GM12875 (cell line): ENCODE results near the gene SORBS1.

ENCODE experiments used
- H3K4me3 ChIP-seq: one replicate; pipeline ENCODE4 v1.5.1; 2011; ENCODE audit warnings: low read depth, low read length, control low read depth
- TF ChIP-seq, protein P1 (sequence below): IDR thresholded peaks from 2 replicates; pipeline ENCODE4 v1.5.1; 2011; ENCODE audit warnings: low read depth, mild to moderate bottlenecking, control low read depth, inconsistent platforms, low read length, moderate library complexity, borderline replicate concordance; ENCODE audit not compliant: insufficient read depth

Gene SORBS1

DNA sequence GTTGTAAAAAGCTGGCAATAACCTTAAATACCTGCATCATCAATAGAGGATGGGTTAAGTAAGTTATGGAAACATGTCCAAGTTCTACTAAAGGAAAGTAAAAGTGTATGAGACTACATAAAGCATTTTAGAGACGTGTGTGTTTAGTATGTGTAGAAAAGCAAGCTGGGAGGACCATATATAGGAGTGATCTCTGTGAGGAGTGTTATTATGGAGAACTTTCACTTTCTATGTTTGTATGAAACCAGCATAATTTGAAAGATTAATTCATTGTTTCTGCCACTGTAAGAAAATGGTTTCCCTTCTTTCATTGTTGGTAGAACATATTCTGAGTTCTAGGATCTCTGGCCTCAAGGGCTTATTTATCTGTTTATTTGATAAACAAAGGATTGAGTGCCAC lies 251.2 kb downstream of the SORBS1 start:
- TF ChIP-seq, protein P1, sequence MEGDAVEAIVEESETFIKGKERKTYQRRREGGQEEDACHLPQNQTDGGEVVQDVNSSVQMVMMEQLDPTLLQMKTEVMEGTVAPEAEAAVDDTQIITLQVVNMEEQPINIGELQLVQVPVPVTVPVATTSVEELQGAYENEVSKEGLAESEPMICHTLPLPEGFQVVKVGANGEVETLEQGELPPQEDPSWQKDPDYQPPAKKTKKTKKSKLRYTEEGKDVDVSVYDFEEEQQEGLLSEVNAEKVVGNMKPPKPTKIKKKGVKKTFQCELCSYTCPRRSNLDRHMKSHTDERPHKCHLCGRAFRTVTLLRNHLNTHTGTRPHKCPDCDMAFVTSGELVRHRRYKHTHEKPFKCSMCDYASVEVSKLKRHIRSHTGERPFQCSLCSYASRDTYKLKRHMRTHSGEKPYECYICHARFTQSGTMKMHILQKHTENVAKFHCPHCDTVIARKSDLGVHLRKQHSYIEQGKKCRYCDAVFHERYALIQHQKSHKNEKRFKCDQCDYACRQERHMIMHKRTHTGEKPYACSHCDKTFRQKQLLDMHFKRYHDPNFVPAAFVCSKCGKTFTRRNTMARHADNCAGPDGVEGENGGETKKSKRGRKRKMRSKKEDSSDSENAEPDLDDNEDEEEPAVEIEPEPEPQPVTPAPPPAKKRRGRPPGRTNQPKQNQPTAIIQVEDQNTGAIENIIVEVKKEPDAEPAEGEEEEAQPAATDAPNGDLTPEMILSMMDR = no peak
- H3K4me3 ChIP-seq = no peak overlapping the region

DNA sequence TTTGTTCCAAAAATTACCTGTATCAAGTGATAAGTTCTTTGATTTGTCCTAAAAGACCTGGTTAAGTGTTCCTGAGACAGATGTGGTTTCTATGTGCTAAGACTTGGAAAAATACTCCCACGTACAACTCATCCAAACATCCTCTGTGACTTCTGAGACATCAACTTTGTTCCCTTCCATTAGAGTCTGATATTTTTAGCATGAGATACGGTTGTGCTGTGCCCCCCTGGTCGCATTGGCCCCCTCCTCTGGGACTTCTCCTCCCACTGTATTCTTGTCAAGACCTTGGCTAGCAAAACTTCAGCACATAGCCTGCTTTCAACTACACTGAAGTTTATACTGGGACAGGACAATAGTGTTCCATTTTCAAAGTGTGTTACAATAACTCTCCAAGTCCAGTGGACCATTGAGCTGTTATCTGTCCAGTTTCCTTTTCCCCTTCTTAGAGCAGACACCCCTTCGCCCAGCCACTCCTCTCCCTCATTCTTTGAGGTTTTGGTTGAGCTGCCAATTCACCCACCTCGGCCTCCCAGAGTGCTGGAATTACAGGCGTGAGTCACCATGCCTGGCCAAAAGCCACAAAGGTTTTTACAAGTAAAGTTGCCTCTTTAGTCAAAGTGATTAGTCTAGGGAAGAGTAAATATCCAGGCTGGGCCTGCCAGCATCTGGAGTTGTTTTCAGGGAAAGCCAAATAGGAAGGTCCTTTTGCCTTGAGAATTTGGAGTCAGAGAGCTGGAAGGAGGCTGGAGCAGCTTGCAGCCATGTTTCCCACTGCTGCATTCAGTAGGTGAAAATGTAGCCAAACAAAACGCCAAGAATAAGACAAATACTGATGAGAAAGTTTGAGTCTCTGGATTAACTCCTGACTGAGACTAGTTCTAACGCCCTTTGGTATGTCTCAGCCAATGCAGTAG lies 252.5 kb downstream of the SORBS1 start:
- TF ChIP-seq, protein P1 = no peak
- no peak overlapping the region for H3K4me3 ChIP-seq

DNA sequence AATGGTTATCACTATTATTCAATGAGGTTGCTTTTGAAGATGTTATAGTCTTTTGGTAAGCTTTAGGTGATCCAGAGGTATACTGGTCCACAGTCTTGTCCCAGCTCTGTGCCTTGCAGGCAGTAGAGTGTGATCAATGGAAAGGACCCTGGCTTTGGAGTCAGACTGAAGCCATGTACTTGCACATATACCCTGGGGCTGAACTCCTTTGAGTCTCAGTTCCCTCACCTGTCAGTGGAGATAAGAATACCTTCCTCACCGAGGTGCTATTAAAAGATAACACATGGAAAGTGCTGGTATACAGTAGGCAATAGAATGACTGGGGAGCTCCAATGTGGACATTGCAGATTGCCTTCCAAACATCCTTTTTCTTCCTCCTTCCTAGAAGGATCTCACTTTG lies 254.3 kb downstream of the SORBS1 start:
- H3K4me3 ChIP-seq = no peak overlapping the region
- TF ChIP-seq, protein P1 = no peak

DNA sequence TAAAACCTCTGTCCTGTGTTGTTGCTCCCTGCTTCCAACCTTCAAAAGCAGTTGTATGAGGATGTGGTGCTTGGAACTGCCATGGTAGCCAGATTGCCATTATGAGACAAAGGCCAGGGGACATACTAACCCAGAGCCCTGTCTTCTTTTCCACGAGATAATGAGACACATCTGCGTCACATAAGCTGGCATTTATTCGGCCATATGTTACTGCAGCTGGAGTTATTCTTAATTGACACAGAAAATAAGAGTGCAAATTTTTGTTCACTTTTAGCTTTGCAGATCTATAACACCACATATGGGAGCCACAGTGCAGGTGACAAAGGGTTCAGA lies 254.9 kb downstream of the SORBS1 start:
- H3K4me3 ChIP-seq = no peak overlapping the region
- TF ChIP-seq, protein P1 = no peak

DNA sequence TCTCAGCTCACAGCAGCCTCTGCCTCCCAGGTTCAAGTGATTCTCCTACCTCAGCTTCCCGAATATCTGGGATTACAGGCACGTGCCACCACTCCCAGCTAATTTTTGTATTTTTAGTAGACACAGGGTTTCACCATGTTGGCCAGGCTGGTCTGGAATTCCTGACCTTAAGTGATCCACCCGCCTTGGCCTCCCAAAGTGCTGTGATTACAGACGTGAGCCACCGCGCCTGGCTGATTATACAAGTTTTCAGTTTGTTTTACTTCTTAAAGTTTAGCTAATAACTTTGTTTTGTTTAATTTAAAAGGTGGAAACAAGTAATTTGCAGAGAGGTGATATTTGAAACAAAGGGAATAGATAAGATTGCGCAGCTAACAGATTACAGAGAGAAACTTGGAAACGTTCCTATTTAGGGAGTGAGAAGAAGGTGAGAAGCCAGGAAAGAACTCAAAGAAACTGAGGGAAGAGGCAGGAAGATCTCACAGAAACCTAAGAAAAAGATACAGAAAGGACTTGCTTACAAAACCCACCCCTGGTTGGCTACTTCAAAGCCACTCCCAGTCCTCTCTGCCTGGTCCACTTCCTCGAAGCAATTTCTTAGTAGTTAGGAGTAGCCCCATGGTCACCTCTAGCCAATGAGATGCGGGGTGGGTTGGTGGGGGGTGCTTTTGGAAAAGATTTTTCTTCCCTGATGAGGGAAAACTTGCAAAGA lies 255.4 kb downstream of the SORBS1 start:
- TF ChIP-seq, protein P1 = no peak
- no peak overlapping the region for H3K4me3 ChIP-seq

DNA sequence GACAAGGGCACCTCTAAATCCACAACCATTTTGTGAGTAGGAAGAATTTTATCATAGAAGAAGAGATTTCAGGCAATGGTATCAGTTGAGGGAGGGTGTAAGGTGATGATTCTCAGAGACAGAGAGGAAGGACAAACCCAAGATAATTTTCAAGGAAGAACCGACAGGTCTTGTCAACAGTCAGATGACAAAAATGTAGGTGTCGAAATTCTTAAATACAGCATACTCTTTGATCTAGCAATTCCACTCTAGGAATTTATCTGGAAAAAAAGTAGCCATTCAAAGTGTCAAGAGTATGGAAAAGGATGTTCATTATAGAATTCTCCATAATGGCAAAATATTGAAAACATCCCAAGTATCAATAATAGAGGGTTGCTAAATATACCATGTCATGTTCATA lies 256.2 kb downstream of the SORBS1 start:
- no peak overlapping the region for H3K4me3 ChIP-seq
- TF ChIP-seq, protein P1 = no peak

DNA sequence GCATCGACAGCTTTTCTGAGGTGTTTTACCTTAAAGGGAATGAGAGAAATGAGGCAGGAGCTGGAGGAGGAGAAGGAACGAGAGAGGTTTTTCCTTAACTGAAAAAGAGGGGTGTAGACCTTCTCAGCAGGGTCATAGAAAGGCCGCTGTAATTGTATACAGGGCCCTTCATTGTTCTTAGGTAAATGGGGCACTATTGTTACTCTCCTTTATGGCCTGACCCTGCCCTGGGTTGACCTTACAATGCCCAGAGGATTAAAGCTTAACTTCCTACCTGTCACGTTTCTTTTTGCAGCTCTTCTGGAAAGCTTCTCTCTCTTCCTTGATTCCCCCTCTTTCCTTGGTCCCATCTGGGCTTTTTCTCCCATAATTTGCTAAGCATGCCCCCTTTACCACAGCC lies 256.7 kb downstream of the SORBS1 start:
- no peak overlapping the region for H3K4me3 ChIP-seq
- TF ChIP-seq, protein P1 = no peak
